CD14-positive monocyte (primary cell): ENCODE results near the gene DCANP1. TPM values are rescaled to one million over a fixed set of nuclear protein-coding genes. Genes with fewer than 3 reads are reported as not detected.

ENCODE experiments used
- DNase-seq, 3 donors: peaks; one replicate each; pipeline ENCODE4 v3.0.0-alpha.2; 2011 to 2022
- H2AFZ ChIP-seq: 2 replicates; pipeline ENCODE4 v1.6.0; 2012; ENCODE audit warnings: mild to moderate bottlenecking, low read depth, low read length, inconsistent platforms; ENCODE audit not compliant: insufficient read depth, poor library complexity, severe bottlenecking
- H3K27ac ChIP-seq, 2 donors: 1 replicate in 1 of 2; 2 replicates in 1 of 2; pipeline ENCODE4 v1.5.1; 2012 to 2013; ENCODE audit warnings: low read length in 2 of 2, control low read depth in 1 of 2, inconsistent platforms in 1 of 2, low read depth in 1 of 2, mild to moderate bottlenecking in 1 of 2
- H3K27me3 ChIP-seq, 2 donors: one replicate each; pipeline versions ENCODE4 v1.6.0 to v1.6.1; 2011 to 2013; ENCODE audit warnings: low read length in 2 of 2; ENCODE audit not compliant: control insufficient read depth in 2 of 2, insufficient read depth in 2 of 2
- H3K36me3 ChIP-seq, 2 donors: replicated peaks in 1 of 2; 1 replicate in 1 of 2; 2 replicates in 1 of 2; pipeline versions ENCODE4 v1.5.1 to v1.6.1; 2012 to 2013; ENCODE audit warnings: low read length in 2 of 2, control low read depth in 1 of 2, inconsistent platforms in 1 of 2, mild to moderate bottlenecking in 1 of 2; ENCODE audit not compliant: insufficient read depth in 2 of 2, control insufficient read depth in 1 of 2
- H3K4me1 ChIP-seq, 2 donors: 1 replicate in 1 of 2; 2 replicates in 1 of 2; pipeline versions ENCODE4 v1.5.1 to v1.6.1; 2012 to 2013; ENCODE audit warnings: low read length in 2 of 2, control low read depth in 1 of 2, inconsistent platforms in 1 of 2, mild to moderate bottlenecking in 1 of 2, moderate library complexity in 1 of 2; ENCODE audit not compliant: insufficient read depth in 2 of 2, control insufficient read depth in 1 of 2
- H3K4me2 ChIP-seq: replicated peaks from 2 replicates; pipeline ENCODE3; 2012; ENCODE audit warnings: low read length, moderate library complexity, mild to moderate bottlenecking; ENCODE audit not compliant: poor library complexity, severe bottlenecking; ENCODE audit errors: extremely low read depth
- H3K4me3 ChIP-seq, 3 experiments: fragments of 200-600 bp in 1 of 3; sonication (generic) in 1 of 3; replicated peaks in 1 of 3; 1 replicate in 2 of 3; 2 replicates in 1 of 3; pipeline ENCODE4 v1.5.1; 2011 to 2013; ENCODE audit warnings: low read length in 3 of 3, mild to moderate bottlenecking in 3 of 3, control low read depth in 2 of 3, low read depth in 2 of 3, inconsistent platforms in 1 of 3, moderate library complexity in 1 of 3
- H3K79me2 ChIP-seq: 2 replicates; pipeline ENCODE4 v1.6.0; 2012; ENCODE audit warnings: mild to moderate bottlenecking, control low read depth, inconsistent platforms, low read length, moderate library complexity; ENCODE audit not compliant: insufficient read depth
- H3K9ac ChIP-seq: 2 replicates; pipeline ENCODE4 v1.6.0; 2017; ENCODE audit warnings: low read length, mild to moderate bottlenecking; ENCODE audit not compliant: insufficient read depth, poor library complexity, severe bottlenecking
- H3K9me3 ChIP-seq, 2 donors: replicated peaks in 1 of 2; 1 replicate in 1 of 2; 2 replicates in 1 of 2; pipeline versions ENCODE4 v1.5.1 to v1.6.1; 2012 to 2013; ENCODE audit warnings: low read length in 2 of 2, control low read depth in 1 of 2; ENCODE audit not compliant: control insufficient read depth in 1 of 2, insufficient read depth in 1 of 2
- H4K20me1 ChIP-seq: 2 replicates; pipeline ENCODE4 v1.6.0; 2012; ENCODE audit warnings: mild to moderate bottlenecking, low read length, control low read depth, moderate library complexity; ENCODE audit not compliant: insufficient read depth
- H3K27ac Mint-ChIP-seq, 7 donors: one replicate each; pipeline ENCODE4 v1.8.0; 2020; ENCODE audit warnings: mild to moderate bottlenecking in 7 of 7, mixed read lengths in 7 of 7, moderate library complexity in 6 of 7, inconsistent platforms in 2 of 7
- H3K27me3 Mint-ChIP-seq, 3 donors: one replicate each; pipeline ENCODE4 v1.8.0; 2021 to 2022; ENCODE audit warnings: low read depth in 3 of 3, mild to moderate bottlenecking in 3 of 3, mixed read lengths in 3 of 3, moderate library complexity in 3 of 3, inconsistent platforms in 1 of 3
- H3K36me3 Mint-ChIP-seq, 2 donors: one replicate each; pipeline ENCODE4 v1.8.0; 2020; ENCODE audit warnings: mixed read lengths in 2 of 2, inconsistent platforms in 1 of 2, mild to moderate bottlenecking in 1 of 2
- H3K4me1 Mint-ChIP-seq: one replicate; pipeline ENCODE4 v1.8.0; 2020; ENCODE audit warnings: mild to moderate bottlenecking, mixed read lengths
- H3K4me3 Mint-ChIP-seq, 2 donors: one replicate each; pipeline ENCODE4 v1.8.0; 2020; ENCODE audit warnings: mild to moderate bottlenecking in 2 of 2, mixed read lengths in 2 of 2, moderate library complexity in 1 of 2
- H3K9me3 Mint-ChIP-seq, 7 donors: one replicate each; pipeline ENCODE4 v1.8.0; 2020 to 2022; ENCODE audit warnings: mixed read lengths in 7 of 7, mild to moderate bottlenecking in 6 of 7, moderate library complexity in 6 of 7, inconsistent platforms in 2 of 7
- CTCF ChIP-seq: fragments of 200-600 bp; IDR thresholded peaks from one replicate; pipeline ENCODE4 v1.8.0; 2022; ENCODE audit warnings: antibody characterized with exemption, mild to moderate bottlenecking
- WGBS: methylation state at CpG from one replicate; pipeline ENCODE4 v1.1.5; 2013; ENCODE audit warnings: missing lambda C conversion rate; ENCODE audit not compliant: insufficient coverage; 5-methylcytosine and 5-hydroxymethylcytosine counted together
- intact Hi-C, 2 donors: fragments of 100-400 bp; cut with micrococcal nuclease; formaldehyde crosslinking; loops; one replicate each; pipeline versions ENCODE4 v1.15.0 to v1.15.1; 2023
- polyA plus RNA-seq, 3 donors: library from polyadenylated mRNA; depleted of rRNA in 1 of 3; unstranded in 2 of 3; stranded (reverse) in 1 of 3; fragments of 300-500 nt in 2 of 3; fragments of >200 nt in 1 of 3; fragmentation: Illumina TruSeq in 2 of 3; gene quantifications; 1 replicate in 2 of 3; 2 replicates in 1 of 3; pipeline ENCODE4 v1.2.3, GENCODE V29; 2012 to 2021

The DCANP1 gene
- polyA plus RNA-seq, 3 donors = 0.14 to 0.85 (median 0.15) TPM

- Histone ChIP-seq H3K36me3 (no peaks in the 10 kb centered on the region), H3K4me2 (peak overlapping the region; percentile 76), H3K4me3 (no peak overlapping the region), H2AFZ (peak overlapping the region; percentile 11), H3K9me3 (no peaks in the 10 kb centered on the region), H3K4me1 (peaks cover 11 to 16% of the 10 kb centered on the region in 2 donors), H4K20me1 (no peaks in the 10 kb centered on the region), H3K27me3 (peaks cover 5 to 44% of the 10 kb centered on the region in 2 donors), H3K79me2 (no peaks in the 10 kb centered on the region), H3K9ac (no peak overlapping the region), H3K27ac (no peak overlapping the region)
- Mint-ChIP-seq H3K4me3 (peak overlapping the region in 1 of 2 donors; percentile 23), H3K9me3 (peaks cover 0 to 3% (median 0%) of the 10 kb centered on the region in 7 donors), H3K27me3 (peaks cover 26 to 47% (median 45%) of the 10 kb centered on the region in 3 donors), H3K27ac (no peak overlapping the region), H3K4me1 (peaks cover 15% of the 10 kb centered on the region), H3K36me3 (no peaks in the 10 kb centered on the region)
- 88% methylated on average over 5 of the region's 12 CpGs for WGBS
- no peak for TF ChIP-seq CTCF
- DNase-seq = no peak
- intact Hi-C loops = loop anchor here (2.0 to 5.0 kb wide), 3 partner anchors 83 to 102 kb away; no protein-coding TSS in a partner anchor
Observed at GRCh38 chr5:135465391-135466122, 18.4 kb upstream of the DCANP1 start.

DNA sequence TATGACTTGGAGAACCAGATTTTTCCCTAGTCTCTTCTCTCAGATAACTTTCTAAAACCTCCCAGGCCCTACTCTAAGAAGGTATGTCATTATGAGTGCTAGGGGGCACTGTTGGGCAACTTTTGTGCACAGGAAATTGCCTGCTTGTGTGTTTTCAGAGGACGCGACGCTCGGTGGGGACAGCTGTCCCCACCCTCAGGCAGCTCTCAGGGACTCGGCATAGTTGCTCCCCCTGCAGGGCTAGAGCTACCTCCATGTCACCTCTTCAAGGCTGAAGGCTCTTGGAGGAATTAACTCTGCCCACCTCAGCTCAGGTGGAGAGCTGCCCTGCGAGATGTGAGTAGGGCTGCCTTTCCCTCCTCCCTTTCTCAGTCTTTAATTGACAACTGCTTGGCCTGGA lies 15.2 kb upstream of the DCANP1 start:
- no peak overlapping the region for H3K9ac ChIP-seq
- intact Hi-C loops = no loop called here
- H3K9me3 ChIP-seq = no peaks in the 10 kb centered on the region
- no peaks in the 10 kb centered on the region for H3K79me2 ChIP-seq
- H3K4me2 ChIP-seq = peak overlapping the region; percentile 32
- H3K4me1 ChIP-seq = peaks cover 17 to 21% of the 10 kb centered on the region in 2 donors
- peaks cover 18 to 41% (median 31%) of the 10 kb centered on the region in 3 donors for H3K27me3 Mint-ChIP-seq
- peak overlapping the region; percentile 43 for H2AFZ ChIP-seq
- peak; percentile 47 to 76 (median 61) for DNase-seq
- no peaks in the 10 kb centered on the region for H4K20me1 ChIP-seq
- H3K36me3 ChIP-seq = no peaks in the 10 kb centered on the region
- H3K4me1 Mint-ChIP-seq = peaks cover 22% of the 10 kb centered on the region
- WGBS = 0% methylated on average over 5 of the region's 6 CpGs
- peaks cover 0 to 2% (median 0%) of the 10 kb centered on the region in 7 donors for H3K9me3 Mint-ChIP-seq
- H3K27me3 ChIP-seq = peaks cover 3 to 23% of the 10 kb centered on the region in 2 donors
- H3K4me3 Mint-ChIP-seq = peak overlapping the region in 1 of 2 donors; percentile 21
- peak overlapping the region in 1 of 7 donors; percentile 58 for H3K27ac Mint-ChIP-seq
- no peak overlapping the region for H3K27ac ChIP-seq
- H3K4me3 ChIP-seq = no peak overlapping the region
- peak; percentile 63 for TF ChIP-seq CTCF
- H3K36me3 Mint-ChIP-seq = no peaks in the 10 kb centered on the region
